T-cell (primary cell): Measurements from ENCODE around the gene SMARCB1. TPM values are rescaled to one million over a fixed set of nuclear protein-coding genes. Genes with fewer than 3 reads are reported as not detected.

ENCODE experiments used
- ATAC-seq, 4 experiments: fragments of 200-7000 bp in 3 of 4; fragments of 150-1000 bp in 1 of 4; cut with Tn5 transposase; replicated peaks in 1 of 4; 1 replicate in 3 of 4; 2 replicates in 1 of 4; pipeline ENCODE4 v1.10.0; 2021; ENCODE audit warnings: moderate library complexity in 3 of 4, mild to moderate bottlenecking in 2 of 4, moderate number of reproducible peaks in 1 of 4
- CTCF ChIA-PET, 2 donors: fragments of 300-600 bp; sonication (Branson Sonifier 250); formaldehyde crosslinking; loops; one replicate each; lab custom pipeline; 2022; ENCODE audit warnings: antibody characterized with exemption in 2 of 2; lab: Charles Lee
- POLR2A ChIA-PET, 2 donors: fragments of 300-600 bp; sonication (Branson Sonifier 250); formaldehyde crosslinking; loops; one replicate each; lab custom pipeline; 2022; ENCODE audit warnings: antibody characterized with exemption in 2 of 2; lab: Charles Lee
- DNase-seq, 35 experiments: peaks; one replicate each; pipeline versions ENCODE4 v3.0.0 to v3.0.0-alpha.2; 2013 to 2023
- H3K27ac ChIP-seq: one replicate; pipeline ENCODE4 v1.5.1; 2013; ENCODE audit warnings: low read length
- H3K27me3 ChIP-seq, 2 experiments: replicated peaks in 1 of 2; 1 replicate in 1 of 2; 2 replicates in 1 of 2; pipeline versions ENCODE4 v1.6.1 to v1.7.0; 2013; ENCODE audit warnings: low read length in 1 of 2, mixed read lengths in 1 of 2; ENCODE audit not compliant: control insufficient read depth in 2 of 2, insufficient read depth in 2 of 2; ENCODE audit errors: extremely low read depth in 1 of 2
- H3K36me3 ChIP-seq, 2 donors: 1 replicate in 1 of 2; 2 replicates in 1 of 2; pipeline versions ENCODE4 v1.6.1 to v1.7.0; 2013; ENCODE audit warnings: low read length in 1 of 2; ENCODE audit not compliant: control insufficient read depth in 2 of 2, insufficient read depth in 1 of 2; ENCODE audit errors: extremely low read depth in 1 of 2
- H3K4me1 ChIP-seq, 2 experiments: 1 replicate in 1 of 2; 2 replicates in 1 of 2; pipeline versions ENCODE4 v1.6.1 to v1.7.0; 2013; ENCODE audit warnings: low read length in 2 of 2, mixed read lengths in 1 of 2; ENCODE audit not compliant: insufficient read depth in 2 of 2, control insufficient read depth in 1 of 2; ENCODE audit errors: extremely low read depth in 1 of 2
- H3K4me3 ChIP-seq, 2 donors: 1 replicate in 1 of 2; 2 replicates in 1 of 2; pipeline versions ENCODE4 v1.5.1 to v1.7.0; 2013; ENCODE audit warnings: mild to moderate bottlenecking in 2 of 2, low read length in 1 of 2, moderate library complexity in 1 of 2; ENCODE audit not compliant: control insufficient read depth in 1 of 2; ENCODE audit errors: extremely low read depth in 1 of 2
- H3K9me3 ChIP-seq: 2 replicates; pipeline ENCODE4 v1.7.0; 2013
- H3K27ac Mint-ChIP-seq, 2 donors: one replicate each; pipeline ENCODE4 v1.8.0; 2020 to 2021; ENCODE audit warnings: mild to moderate bottlenecking in 2 of 2, mixed read lengths in 2 of 2
- H3K27me3 Mint-ChIP-seq, 2 donors: one replicate each; pipeline ENCODE4 v1.8.0; 2021 to 2022; ENCODE audit warnings: mixed read lengths in 2 of 2
- H3K36me3 Mint-ChIP-seq: one replicate; pipeline ENCODE4 v1.8.0; 2021; ENCODE audit warnings: mixed read lengths
- H3K4me1 Mint-ChIP-seq, 3 donors: one replicate each; pipeline ENCODE4 v1.8.0; 2020 to 2022; ENCODE audit warnings: mixed read lengths in 3 of 3, mild to moderate bottlenecking in 1 of 3
- H3K4me3 Mint-ChIP-seq, 3 donors: one replicate each; pipeline ENCODE4 v1.8.0; 2020 to 2022; ENCODE audit warnings: mild to moderate bottlenecking in 3 of 3, mixed read lengths in 3 of 3, moderate library complexity in 3 of 3
- H3K9me3 Mint-ChIP-seq, 3 donors: one replicate each; pipeline ENCODE4 v1.8.0; 2020 to 2022; ENCODE audit warnings: mixed read lengths in 3 of 3
- WGBS: methylation state at CpG from one replicate; pipeline ENCODE4 v1.1.5; 2013; ENCODE audit warnings: missing lambda C conversion rate; ENCODE audit not compliant: insufficient coverage; 5-methylcytosine and 5-hydroxymethylcytosine counted together
- total RNA-seq, 35 experiments: library from RNA in 6 of 35; stranded (reverse) in 6 of 35; fragments of 120-200 nt in 1 of 35; gene quantifications; one replicate each; pipeline versions ENCODE4 v1.2.1 to v1.2.4 and lab custom pipeline; 2013 to 2026

SMARCB1 gene
- total RNA-seq, 5 donors from 2014 or later (not counting 1 experiment from before 2014, with no cell fraction given): 50.2 to 57.7 (median 54.3) TPM

- CTCF ChIA-PET: interaction anchor here in 1 of 2 donors (0.6 kb wide), 1 partner anchor 118 kb away, joined by 3 read pairs; no protein-coding TSS in a partner anchor
- Mint-ChIP-seq H3K36me3 (peaks cover 33% of the 10 kb centered on the region), H3K27me3 (no peaks in the 10 kb centered on the region), H3K27ac (no peak overlapping the region), H3K4me1 (no peaks in the 10 kb centered on the region), H3K4me3 (no peak overlapping the region), H3K9me3 (no peaks in the 10 kb centered on the region)
- H3K27me3 ChIP-seq: no peaks in the 10 kb centered on the region
- H3K4me3 ChIP-seq: no peak overlapping the region
- DNase-seq (no peak), ATAC-seq (no peak)
- POLR2A ChIA-PET: no interaction called here
- no CpG with 5 or more reads among the region's 4 CpGs for WGBS
- no peaks in the 10 kb centered on the region for H3K4me1 ChIP-seq
- no peak overlapping the region for H3K27ac ChIP-seq
- H3K36me3 ChIP-seq: peaks cover 6 to 14% of the 10 kb centered on the region in 2 donors
- no peaks in the 10 kb centered on the region for H3K9me3 ChIP-seq
Measured at GRCh38 chr22:23868580-23868979, 81.8 kb downstream of the SMARCB1 start.

GRCh38 chr22:23874871-23875270 lies 88.1 kb downstream of the SMARCB1 start:
- no peaks in the 10 kb centered on the region for H3K27me3 ChIP-seq
- ATAC-seq (no peak), DNase-seq (no peak)
- no peaks in the 10 kb centered on the region for H3K4me1 Mint-ChIP-seq
- H3K4me1 ChIP-seq: no peaks in the 10 kb centered on the region
- no peaks in the 10 kb centered on the region for H3K9me3 Mint-ChIP-seq
- H3K9me3 ChIP-seq: no peaks in the 10 kb centered on the region
- H3K27ac ChIP-seq: no peak overlapping the region
- H3K4me3 Mint-ChIP-seq: no peak overlapping the region
- H3K36me3 ChIP-seq: peaks cover 0 to 20% of the 10 kb centered on the region in 2 donors
- ChIA-PET CTCF (no interaction called here), POLR2A (no interaction called here)
- H3K27ac Mint-ChIP-seq: no peak overlapping the region
- WGBS: no CpG with 5 or more reads among the region's 4 CpGs
- no peaks in the 10 kb centered on the region for H3K27me3 Mint-ChIP-seq
- H3K4me3 ChIP-seq: no peak overlapping the region
- H3K36me3 Mint-ChIP-seq: peaks cover 32% of the 10 kb centered on the region

- Histone ChIP-seq H3K4me1 (no peaks in the 10 kb centered on the region), H3K27ac (no peak overlapping the region), H3K9me3 (no peaks in the 10 kb centered on the region), H3K4me3 (no peak overlapping the region), H3K36me3 (peaks cover 0 to 15% of the 10 kb centered on the region in 2 donors), H3K27me3 (no peaks in the 10 kb centered on the region)
- Mint-ChIP-seq H3K27ac (no peak overlapping the region), H3K4me3 (no peak overlapping the region), H3K9me3 (no peaks in the 10 kb centered on the region), H3K4me1 (no peaks in the 10 kb centered on the region), H3K36me3 (peaks cover 31% of the 10 kb centered on the region), H3K27me3 (no peaks in the 10 kb centered on the region)
- no peak for ATAC-seq
- CTCF ChIA-PET: interaction anchor here in 1 of 2 donors (0.5 kb wide), 1 partner anchor 554 kb away, joined by 6 read pairs; no protein-coding TSS in a partner anchor
- WGBS: 82% methylated on average over 2 of the region's 2 CpGs
- DNase-seq: no peak
- POLR2A ChIA-PET: interaction anchor here in 1 of 2 donors (0.5 kb wide), 1 partner anchor 78 kb away, joined by 5 read pairs; no protein-coding TSS in a partner anchor
Measured at GRCh38 chr22:23875801-23876200, 89.0 kb downstream of the SMARCB1 start.

DNA sequence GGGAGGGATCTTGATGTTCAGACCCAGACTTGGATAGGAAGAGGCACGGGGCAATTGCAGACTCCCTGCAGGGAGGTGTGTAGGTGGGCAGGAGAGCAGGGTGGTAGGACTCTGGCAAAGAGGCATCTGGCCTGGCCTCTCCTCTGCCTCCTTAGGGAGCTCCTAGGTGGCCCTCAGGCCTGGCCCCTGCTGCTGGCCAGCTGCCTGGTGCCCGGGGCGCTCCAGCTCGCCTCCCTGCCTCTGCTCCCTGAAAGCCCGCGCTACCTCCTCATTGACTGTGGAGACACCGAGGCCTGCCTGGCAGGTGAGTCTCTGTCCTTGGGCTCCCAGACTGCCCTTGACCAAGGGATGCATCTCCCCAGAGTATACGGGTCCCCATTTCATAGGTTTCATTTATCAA lies 90.8 kb downstream of the SMARCB1 start:
- Mint-ChIP-seq H3K27ac (no peak overlapping the region), H3K9me3 (no peaks in the 10 kb centered on the region), H3K36me3 (peaks cover 36% of the 10 kb centered on the region), H3K4me1 (no peaks in the 10 kb centered on the region), H3K4me3 (no peak overlapping the region), H3K27me3 (no peaks in the 10 kb centered on the region)
- Histone ChIP-seq H3K27me3 (no peaks in the 10 kb centered on the region), H3K4me1 (no peaks in the 10 kb centered on the region), H3K36me3 (peaks cover 0 to 15% of the 10 kb centered on the region in 2 donors), H3K4me3 (no peak overlapping the region), H3K27ac (no peak overlapping the region), H3K9me3 (no peaks in the 10 kb centered on the region)
- DNase-seq (no peak), ATAC-seq (no peak)
- WGBS: 94% methylated on average over 8 of the region's 8 CpGs
- ChIA-PET CTCF (no interaction called here), POLR2A (no interaction called here)

DNA sequence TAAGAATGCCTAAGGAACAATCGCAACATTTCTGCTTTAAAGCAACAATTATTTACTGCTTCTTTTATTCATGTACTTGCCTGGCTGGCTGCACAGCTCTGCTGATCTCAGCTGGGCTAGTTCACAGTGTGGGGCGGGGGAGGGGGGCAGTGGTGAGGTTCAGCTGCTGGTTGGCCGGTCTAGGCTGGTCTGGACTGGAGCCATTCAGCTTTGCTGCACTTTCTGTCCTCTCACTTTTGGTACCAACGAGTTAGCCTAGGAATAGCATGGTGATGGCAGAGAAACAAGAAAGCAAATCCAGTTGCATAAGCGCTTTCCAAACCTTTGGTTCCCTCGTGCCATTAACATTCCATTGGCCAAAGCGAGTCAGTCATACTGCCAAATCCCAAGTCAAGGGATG lies 91.5 kb downstream of the SMARCB1 start:
- Histone ChIP-seq H3K36me3 (peaks cover 0 to 15% of the 10 kb centered on the region in 2 donors), H3K9me3 (no peaks in the 10 kb centered on the region), H3K27me3 (no peaks in the 10 kb centered on the region), H3K4me1 (no peaks in the 10 kb centered on the region), H3K4me3 (no peak overlapping the region), H3K27ac (no peak overlapping the region)
- ATAC-seq (no peak), DNase-seq (no peak)
- Mint-ChIP-seq H3K4me1 (no peaks in the 10 kb centered on the region), H3K36me3 (peaks cover 36% of the 10 kb centered on the region), H3K27me3 (no peaks in the 10 kb centered on the region), H3K4me3 (no peak overlapping the region), H3K9me3 (no peaks in the 10 kb centered on the region), H3K27ac (no peak overlapping the region)
- CTCF ChIA-PET: no interaction called here
- POLR2A ChIA-PET: no interaction called here
- WGBS: 85% methylated on average over 6 of the region's 7 CpGs

DNA sequence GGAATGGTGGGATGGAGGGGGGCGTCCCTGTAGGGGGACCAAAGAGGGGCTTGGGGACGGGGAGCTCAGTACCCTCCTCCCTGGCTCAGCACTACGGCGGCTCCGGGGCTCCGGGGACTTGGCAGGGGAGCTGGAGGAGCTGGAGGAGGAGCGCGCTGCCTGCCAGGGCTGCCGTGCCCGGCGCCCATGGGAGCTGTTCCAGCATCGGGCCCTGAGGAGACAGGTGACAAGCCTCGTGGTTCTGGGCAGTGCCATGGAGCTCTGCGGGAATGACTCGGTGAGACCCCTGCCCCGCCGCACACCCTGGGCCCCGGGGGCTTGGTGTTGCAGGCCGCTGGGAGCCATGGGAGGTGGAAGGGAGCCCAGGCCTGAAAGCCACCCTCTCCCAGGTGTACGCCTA lies 95.6 kb downstream of the SMARCB1 start:
- peaks cover 19% of the 10 kb centered on the region for H3K36me3 Mint-ChIP-seq
- whole genome bisulfite sequencing: 86% methylated on average over 11 of the region's 20 CpGs
- CTCF ChIA-PET: no interaction called here

DNA sequence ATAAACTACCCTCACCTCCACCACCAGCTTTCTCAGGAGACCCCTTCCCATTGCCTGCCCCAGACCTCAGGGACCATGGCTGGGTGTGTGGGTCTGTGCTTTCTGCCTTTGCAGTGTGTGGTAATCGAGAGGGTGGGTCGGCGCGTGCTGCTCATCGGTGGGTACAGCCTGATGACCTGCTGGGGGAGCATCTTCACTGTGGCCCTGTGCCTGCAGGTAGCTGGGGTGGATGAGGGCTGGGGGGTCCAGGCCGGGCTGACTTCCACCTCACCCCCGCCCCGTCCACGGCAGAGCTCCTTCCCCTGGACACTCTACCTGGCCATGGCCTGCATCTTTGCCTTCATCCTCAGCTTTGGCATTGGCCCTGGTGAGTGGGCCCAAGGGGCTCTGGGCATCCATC lies 96.9 kb downstream of the SMARCB1 start:
- POLR2A ChIA-PET: no interaction called here
- no peak overlapping the region for H3K27ac Mint-ChIP-seq
- H3K4me1 Mint-ChIP-seq: no peaks in the 10 kb centered on the region
- H3K4me3 Mint-ChIP-seq: no peak overlapping the region
- H3K36me3 Mint-ChIP-seq: peaks cover 13% of the 10 kb centered on the region
- H3K9me3 Mint-ChIP-seq: no peaks in the 10 kb centered on the region
- DNase-seq (no peak), ATAC-seq (no peak)
- CTCF ChIA-PET: no interaction called here
- peaks cover 3 to 4% of the 10 kb centered on the region in 2 donors for H3K36me3 ChIP-seq
- H3K27ac ChIP-seq: no peak overlapping the region
- no peak overlapping the region for H3K4me3 ChIP-seq
- H3K4me1 ChIP-seq: no peaks in the 10 kb centered on the region
- no peaks in the 10 kb centered on the region for H3K9me3 ChIP-seq
- no peaks in the 10 kb centered on the region for H3K27me3 Mint-ChIP-seq
- WGBS: no CpG with 5 or more reads among the region's 9 CpGs
- H3K27me3 ChIP-seq: no peaks in the 10 kb centered on the region

More for the DNA sequence above, 95.6 kb downstream of the SMARCB1 start:
- Histone ChIP-seq H3K27me3 (no peaks in the 10 kb centered on the region), H3K4me1 (no peaks in the 10 kb centered on the region), H3K27ac (no peak overlapping the region), H3K4me3 (no peak overlapping the region), H3K9me3 (no peaks in the 10 kb centered on the region), H3K36me3 (peaks cover 3 to 4% of the 10 kb centered on the region in 2 donors)
- H3K4me3 Mint-ChIP-seq: no peak overlapping the region
- H3K9me3 Mint-ChIP-seq: no peaks in the 10 kb centered on the region
- DNase-seq (no peak), ATAC-seq (no peak)
- no peak overlapping the region for H3K27ac Mint-ChIP-seq
- H3K4me1 Mint-ChIP-seq: no peaks in the 10 kb centered on the region
- H3K27me3 Mint-ChIP-seq: no peaks in the 10 kb centered on the region
- POLR2A ChIA-PET: no interaction called here
